ENCODE measurements around the gene SLC49A3.

DNA sequence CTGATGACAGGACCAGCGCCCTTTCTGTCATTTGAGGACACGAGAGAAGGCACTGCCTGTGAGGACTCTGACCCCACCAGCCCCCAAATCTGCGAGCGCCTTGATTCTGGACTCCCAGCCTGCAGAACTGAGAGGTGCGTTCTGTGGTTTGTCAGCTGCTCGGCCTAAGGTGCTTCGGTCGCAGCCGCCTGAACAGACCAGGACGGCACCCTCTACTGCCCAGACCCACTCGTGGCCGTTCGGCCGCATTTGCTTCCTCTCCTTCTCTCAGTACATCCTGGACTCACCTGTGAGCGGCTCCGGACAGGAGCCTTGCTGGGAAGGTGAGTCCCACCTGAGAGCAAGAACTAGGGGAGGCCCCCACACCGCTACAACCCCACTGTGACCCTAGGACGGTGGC lies 25.1 kb upstream of the SLC49A3 start:
- TF ChIP-seq, protein P1, sequence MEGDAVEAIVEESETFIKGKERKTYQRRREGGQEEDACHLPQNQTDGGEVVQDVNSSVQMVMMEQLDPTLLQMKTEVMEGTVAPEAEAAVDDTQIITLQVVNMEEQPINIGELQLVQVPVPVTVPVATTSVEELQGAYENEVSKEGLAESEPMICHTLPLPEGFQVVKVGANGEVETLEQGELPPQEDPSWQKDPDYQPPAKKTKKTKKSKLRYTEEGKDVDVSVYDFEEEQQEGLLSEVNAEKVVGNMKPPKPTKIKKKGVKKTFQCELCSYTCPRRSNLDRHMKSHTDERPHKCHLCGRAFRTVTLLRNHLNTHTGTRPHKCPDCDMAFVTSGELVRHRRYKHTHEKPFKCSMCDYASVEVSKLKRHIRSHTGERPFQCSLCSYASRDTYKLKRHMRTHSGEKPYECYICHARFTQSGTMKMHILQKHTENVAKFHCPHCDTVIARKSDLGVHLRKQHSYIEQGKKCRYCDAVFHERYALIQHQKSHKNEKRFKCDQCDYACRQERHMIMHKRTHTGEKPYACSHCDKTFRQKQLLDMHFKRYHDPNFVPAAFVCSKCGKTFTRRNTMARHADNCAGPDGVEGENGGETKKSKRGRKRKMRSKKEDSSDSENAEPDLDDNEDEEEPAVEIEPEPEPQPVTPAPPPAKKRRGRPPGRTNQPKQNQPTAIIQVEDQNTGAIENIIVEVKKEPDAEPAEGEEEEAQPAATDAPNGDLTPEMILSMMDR (IDR thresholded peaks at IDR 0.05): no peak
- no peak for TF ChIP-seq POLR2A (IDR thresholded peaks at IDR 0.05)

Data from tibial nerve (tissue), 3 donors.